ENCODE results near the gene PMP22.
A peak's percentile ranks its signal among the peaks of the same experiment; 100 is the strongest.

Gene PMP22

DNA sequence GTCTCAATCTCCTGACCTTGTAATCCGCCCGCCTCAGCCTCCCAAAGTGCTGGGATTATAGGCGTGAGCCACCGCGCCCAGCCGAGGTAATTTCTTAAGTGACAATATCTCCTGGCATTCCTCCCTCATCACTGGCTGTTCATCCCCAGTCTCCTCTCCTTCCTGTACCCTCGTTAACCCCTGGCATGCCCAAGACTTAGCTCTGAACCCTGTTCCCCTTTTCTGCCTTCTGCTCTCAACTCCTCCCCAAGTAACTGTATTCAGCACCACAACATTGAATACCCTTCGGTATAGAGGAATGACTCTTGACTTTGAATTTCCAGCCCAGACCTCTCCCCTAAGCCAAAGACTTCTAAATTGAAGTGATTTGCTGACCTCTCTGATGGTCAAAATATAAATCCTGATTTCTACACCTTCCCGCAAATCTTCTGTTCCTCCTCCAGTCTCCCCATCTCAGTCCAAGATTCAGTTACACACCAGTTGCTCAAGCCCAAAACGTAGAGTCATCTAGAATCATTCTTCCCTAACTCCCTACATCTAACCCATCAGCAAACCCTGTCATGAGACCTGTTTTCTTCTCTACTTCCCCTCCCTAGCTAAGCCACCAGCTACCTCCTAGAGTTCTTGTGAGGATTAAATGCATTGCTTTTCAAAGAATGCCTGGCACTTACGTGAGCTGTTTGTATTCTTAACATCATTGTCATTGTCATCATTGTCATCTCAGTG is 14.8 kb downstream of the PMP22 start:
- no peak overlapping the region for H3K27ac ChIP-seq
- TF ChIP-seq ZFX (IDR thresholded peaks at IDR 0.05) (no peak), CTCF (conservative IDR thresholded peaks at IDR 0.05) (no peak)

DNA sequence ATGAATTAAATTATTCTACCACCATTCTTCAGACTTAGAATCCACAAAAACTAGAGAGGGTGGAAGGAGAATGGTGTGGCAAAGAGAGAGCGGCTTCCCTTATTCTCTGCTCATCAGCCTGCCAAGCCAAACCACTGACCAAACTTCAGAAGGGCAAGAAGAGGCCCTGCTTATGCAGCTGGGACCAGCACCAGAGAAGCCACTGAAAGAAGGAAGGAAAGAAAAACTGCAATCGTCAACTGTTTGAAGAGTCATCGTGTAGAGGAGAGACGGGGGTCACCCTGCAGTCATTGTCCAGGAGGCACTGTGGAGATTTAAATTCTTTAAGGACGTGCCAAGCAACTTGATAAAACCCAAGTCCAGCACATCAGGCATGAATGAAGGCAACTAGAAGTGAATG is 15.6 kb downstream of the PMP22 start:
- TF ChIP-seq CTCF (conservative IDR thresholded peaks at IDR 0.05) (no peak), ZFX (IDR thresholded peaks at IDR 0.05) (no peak)
- no peak overlapping the region for H3K27ac ChIP-seq

- no peak overlapping the region for H3K27ac ChIP-seq
- peak; percentile 75 for TF ChIP-seq CTCF (conservative IDR thresholded peaks at IDR 0.05)
- TF ChIP-seq ZFX (IDR thresholded peaks at IDR 0.05), result no peak
These were observed 17.1 kb downstream of the PMP22 start for GRCh38 chr17:15247891-15248529.

DNA sequence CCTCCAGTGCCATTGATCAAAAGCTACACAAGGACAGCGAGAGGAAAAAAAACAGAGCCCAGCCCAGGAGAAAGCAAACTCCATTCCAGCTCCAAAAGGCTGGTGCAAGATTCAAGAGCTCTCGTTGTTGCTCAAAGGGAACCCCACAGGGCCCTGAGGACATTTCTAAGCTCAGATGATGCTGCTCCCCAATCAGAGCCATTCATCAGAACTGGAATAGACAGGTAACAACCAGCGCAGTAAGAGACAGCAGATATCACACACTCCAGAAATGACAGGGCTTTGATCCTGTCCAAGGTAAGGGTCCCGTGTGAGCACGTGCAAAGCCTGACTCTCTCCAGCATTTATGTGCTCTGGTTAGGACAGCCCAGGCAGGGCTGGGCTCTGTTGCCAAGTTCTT is 20.1 kb downstream of the PMP22 start:
- no peak overlapping the region for H3K27ac ChIP-seq
- TF ChIP-seq ZFX (IDR thresholded peaks at IDR 0.05) (no peak), CTCF (conservative IDR thresholded peaks at IDR 0.05) (no peak)

DNA sequence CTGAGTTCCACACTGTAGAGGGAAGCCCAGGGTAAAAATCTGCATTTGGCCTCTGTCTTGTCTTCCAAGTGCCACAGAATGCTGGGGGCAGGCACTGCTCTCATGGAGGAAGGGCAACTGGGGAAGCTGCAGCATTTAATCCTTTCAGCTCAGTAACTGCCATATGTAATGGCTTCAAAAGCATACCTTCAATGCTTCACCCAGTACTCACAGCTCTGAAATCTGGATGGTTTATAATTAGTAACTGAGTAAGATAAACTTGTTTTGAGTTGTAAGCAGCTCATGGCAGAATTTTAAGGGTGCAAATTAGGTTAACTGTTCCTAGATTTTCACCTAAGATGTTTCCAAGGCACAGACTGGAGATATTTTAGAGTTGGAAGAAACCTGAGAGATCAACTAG is 24.5 kb downstream of the PMP22 start:
- no peak for TF ChIP-seq CTCF (conservative IDR thresholded peaks at IDR 0.05)
- no peak for TF ChIP-seq ZFX (IDR thresholded peaks at IDR 0.05)

GRCh38 chr17:15239491-15239890 is 25.6 kb downstream of the PMP22 start:
- H3K27ac ChIP-seq, result no peak overlapping the region
- no peak for TF ChIP-seq CTCF (conservative IDR thresholded peaks at IDR 0.05)
- TF ChIP-seq ZFX (IDR thresholded peaks at IDR 0.05), result no peak

More for the DNA sequence above, 24.5 kb downstream of the PMP22 start:
- H3K27ac ChIP-seq, result no peak overlapping the region

DNA sequence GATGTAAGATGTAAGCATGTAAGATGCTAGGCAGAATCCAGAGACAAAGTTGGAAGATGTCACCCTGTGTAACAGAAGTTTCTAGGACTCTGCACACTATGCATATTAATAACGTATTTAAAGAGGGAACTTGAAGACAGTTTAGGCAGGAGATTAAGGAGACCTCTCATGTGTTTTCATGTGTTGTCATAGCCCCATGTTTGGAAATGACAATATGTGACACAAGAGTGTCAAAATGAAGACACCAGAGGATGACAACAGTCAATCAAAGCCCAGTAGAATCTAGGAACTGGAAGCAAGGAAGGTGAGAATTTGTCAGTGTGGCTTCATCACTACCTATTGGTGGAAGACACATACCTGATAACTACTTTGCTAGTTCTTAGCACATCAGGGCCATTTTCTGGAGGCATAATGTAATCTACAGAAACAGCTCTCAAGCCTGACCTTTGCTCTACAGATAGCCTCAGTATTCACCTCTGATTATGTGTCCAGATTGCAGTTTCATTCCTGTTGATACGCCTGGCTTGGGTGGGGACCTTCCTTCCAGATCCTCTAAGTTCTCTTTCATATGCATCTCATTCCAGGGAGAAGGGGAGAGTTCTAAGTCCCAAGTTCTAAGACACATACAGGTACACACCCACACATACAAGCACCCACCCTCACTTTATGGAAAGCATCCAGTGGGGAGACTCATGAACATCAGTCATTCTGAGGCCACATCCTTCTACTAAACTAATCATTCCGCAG is 26.3 kb downstream of the PMP22 start:
- no peak for TF ChIP-seq CTCF (conservative IDR thresholded peaks at IDR 0.05)
- no peak for TF ChIP-seq ZFX (IDR thresholded peaks at IDR 0.05)
- no peak overlapping the region for H3K27ac ChIP-seq
